ENCODE data around the gene G6PC3. TPM values are rescaled to one million over a fixed set of nuclear protein-coding genes. Genes with fewer than 3 reads are reported as not detected.

G6PC3 gene
- total and polyA plus RNA-seq, 8 donors, result 9.1 to 54.2 (median 25.3) TPM

- 52 to 58% methylated on average over 2 of the region's 2 CpGs for WGBS, 2 donors
- peak overlapping the region in 1 of 4 donors; percentile 52 for H3K27ac ChIP-seq
- no peaks in the 10 kb centered on the region for H3K27me3 ChIP-seq
- peaks cover 9 to 16% (median 9%) of the 10 kb centered on the region in 3 donors for H3K4me1 ChIP-seq
- FAIRE-seq, result no peak
- TF ChIP-seq CTCF (IDR thresholded peaks at IDR 0.05), result no peak
- intact Hi-C loops (cut with DNase I), result no loop called here
- peaks cover 0 to 22% (median 5%) of the 10 kb centered on the region in 3 donors for H3K36me3 ChIP-seq
- peak overlapping the region in 3 of 4 donors; percentile 58 to 67 (median 65) for H3K4me3 ChIP-seq
- no peaks in the 10 kb centered on the region for H3K9me3 ChIP-seq
- no peak for ATAC-seq
- peak in 1 of 6 donors; percentile 15 for DNase-seq
Measured at GRCh38 chr17:44071772-44072171, 1.2 kb downstream of the G6PC3 start.

GRCh38 chr17:44074231-44074910, 3.8 kb downstream of the G6PC3 start:
- no peaks in the 10 kb centered on the region for H3K9me3 ChIP-seq
- DNase-seq (peak in 1 of 6 donors; percentile 51), FAIRE-seq (no peak), ATAC-seq (no peak)
- intact Hi-C loops (cut with DNase I), result no loop called here
- no peak for TF ChIP-seq CTCF (IDR thresholded peaks at IDR 0.05)
- 83 to 85% methylated on average over 9 of the region's 9 CpGs for WGBS, 2 donors
- peaks cover 0 to 34% (median 5%) of the 10 kb centered on the region in 3 donors for H3K36me3 ChIP-seq
- H3K27ac ChIP-seq, result no peak overlapping the region
- no peaks in the 10 kb centered on the region for H3K27me3 ChIP-seq
- H3K4me1 ChIP-seq, result peaks cover 0 to 12% (median 9%) of the 10 kb centered on the region in 3 donors
- H3K4me3 ChIP-seq, result no peak overlapping the region

GRCh38 chr17:44074911-44075285, 4.4 kb downstream of the G6PC3 start:
- FAIRE-seq, result no peak
- H3K36me3 ChIP-seq, result peaks cover 0 to 34% (median 5%) of the 10 kb centered on the region in 3 donors

GRCh38 chr17:44075598-44076293, 5.2 kb downstream of the G6PC3 start:
- 81 to 89% methylated on average over 10 of the region's 10 CpGs for WGBS, 2 donors
- Histone ChIP-seq H3K4me3 (no peak overlapping the region), H3K27me3 (no peaks in the 10 kb centered on the region), H3K4me1 (peaks cover 0 to 9% (median 8%) of the 10 kb centered on the region in 3 donors), H3K27ac (no peak overlapping the region), H3K9me3 (no peaks in the 10 kb centered on the region), H3K36me3 (peaks cover 0 to 34% (median 5%) of the 10 kb centered on the region in 3 donors)
- FAIRE-seq (no peak), ATAC-seq (no peak), DNase-seq (peak in 1 of 6 donors; percentile 45)
- intact Hi-C loops (cut with DNase I), result no loop called here
- no peak for TF ChIP-seq CTCF (IDR thresholded peaks at IDR 0.05)

More at GRCh38 chr17:44074911-44075285, 4.4 kb downstream of the G6PC3 start:
- Histone ChIP-seq H3K4me3 (no peak overlapping the region), H3K4me1 (peaks cover 0 to 11% (median 9%) of the 10 kb centered on the region in 3 donors), H3K9me3 (no peaks in the 10 kb centered on the region), H3K27me3 (no peaks in the 10 kb centered on the region), H3K27ac (no peak overlapping the region)
- peak in 1 of 6 donors; percentile 26 for DNase-seq
- intact Hi-C loops (cut with DNase I), result no loop called here
- no peak for ATAC-seq
- no peak for TF ChIP-seq CTCF (IDR thresholded peaks at IDR 0.05)
- 90 to 91% methylated on average over 9 of the region's 9 CpGs for WGBS, 2 donors
